Measurements from ENCODE around the gene AMDHD2.
"Not testable (repeated sequence)": the region's sequence is repeated elsewhere in the genome, so short reads cannot be mapped to it uniquely, and the experiment has no call there.

DNA sequence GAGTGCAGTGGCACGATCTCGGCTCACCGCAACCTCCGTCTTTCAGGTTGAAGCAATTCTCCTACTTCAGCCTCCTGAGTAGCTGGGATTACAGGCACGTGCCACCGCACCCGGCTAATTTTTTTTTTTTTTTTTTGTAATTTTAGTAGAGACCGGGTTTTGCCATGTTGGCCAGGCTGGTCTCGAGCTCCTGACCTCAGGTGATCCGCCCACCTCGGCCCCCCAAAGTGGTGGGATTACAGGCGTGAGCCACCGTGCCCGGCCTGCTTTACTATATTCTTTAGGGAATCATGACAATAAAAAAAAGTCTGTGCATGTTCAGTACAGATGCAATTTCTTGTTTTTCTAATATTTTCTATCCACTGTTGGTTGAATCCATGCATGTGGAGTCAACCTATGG, 23.6 kb downstream of the AMDHD2 start:
- not testable (repeated sequence) for TF ChIP-seq BHLHE40 (IDR thresholded peaks at IDR 0.05; ENCODE audit: borderline replicate concordance); FOXA1 (IDR thresholded peaks at IDR 0.05); ELF4 (IDR thresholded peaks at IDR 0.05); FOXK2 (IDR thresholded peaks at IDR 0.05); NFRKB (IDR thresholded peaks at IDR 0.05); SP1 (IDR thresholded peaks at IDR 0.05); ZNF384 (IDR thresholded peaks at IDR 0.05)

Data from HEK293T (cell line).